Psoas muscle (tissue), 8 donors: ENCODE data around the gene SYNDIG1. TPM values are rescaled to one million over a fixed set of nuclear protein-coding genes. Genes with fewer than 3 reads are reported as not detected.

Experiments used
- ATAC-seq, 4 donors: fragments of 200-7000 bp; cut with Tn5 transposase; one replicate each; pipeline ENCODE4 v1.9.1; 2020; ENCODE audit warnings: moderate library complexity in 3 of 4, mild to moderate bottlenecking in 2 of 4
- DNase-seq, 2 donors: peaks; one replicate each; pipeline ENCODE4 v3.0.0-alpha.2; 2020
- H3K27ac ChIP-seq: fragments of 200-600 bp; one replicate; pipeline ENCODE4 v1.8.0; 2022
- H3K27me3 ChIP-seq, 3 donors: fragments of 200-600 bp in 1 of 3; one replicate each; pipeline versions ENCODE4 v1.6.1 to v1.8.0; 2013 to 2022; ENCODE audit warnings: low read length in 2 of 3, mild to moderate bottlenecking in 2 of 3, moderate library complexity in 1 of 3; ENCODE audit not compliant: insufficient read depth in 3 of 3
- H3K36me3 ChIP-seq, 2 donors: fragments of 200-600 bp in 1 of 2; one replicate each; pipeline versions ENCODE4 v1.6.1 to v1.8.0; 2013 to 2022; ENCODE audit warnings: low read depth in 1 of 2, mild to moderate bottlenecking in 1 of 2, moderate library complexity in 1 of 2; ENCODE audit not compliant: insufficient read depth in 1 of 2
- H3K4me1 ChIP-seq: fragments of 200-600 bp; one replicate; pipeline ENCODE4 v1.8.0; 2022
- H3K4me3 ChIP-seq: fragments of 200-600 bp; one replicate; pipeline ENCODE4 v1.8.0; 2022; ENCODE audit warnings: mild to moderate bottlenecking
- H3K9me3 ChIP-seq: fragments of 200-600 bp; one replicate; pipeline ENCODE4 v1.8.0; 2022
- CTCF ChIP-seq: fragments of 200-600 bp; IDR thresholded peaks from one replicate; pipeline ENCODE4 v1.8.0; 2022; ENCODE audit warnings: antibody characterized with exemption
- WGBS, 3 donors: extraction: QIAGEN DNeasy Blood & Tissue Kit; methylation state at CpG; one replicate each; pipeline versions ENCODE4 v1.1.6 to v1.1.7; 2013; 5-methylcytosine and 5-hydroxymethylcytosine counted together
- intact Hi-C, 2 donors: fragments of 100-400 bp; cut with DNase I; formaldehyde crosslinking; loops; one replicate each; pipeline versions ENCODE4 v1.11.0 to v1.14.2; 2022
- polyA plus RNA-seq, 3 donors: library from polyadenylated mRNA; stranded (reverse); fragments of 200-250 nt; gene quantifications; one replicate each; pipeline ENCODE4 v1.2.3, GENCODE V29; 2013
- total RNA-seq, 4 donors: library from RNA; stranded (reverse); fragmentation: NEBNext Ultra II Directional in 2 of 4; extraction: Animal tissue kit (Norgen Biotek cat#: 25700) in 2 of 4; gene quantifications; one replicate each; pipeline versions ENCODE4 v1.2.1 to v1.2.4, GENCODE V29; 2021 to 2023
- donor health status: healthy with polysubstance abuse.
- donor health status: DM: no; HTN: no; CAD: no; lungs with moderate emphysema.
- donor health status: Bipolar disorder and iron deficiency.
- donor health status: healthy.
- donor health status: DM: yes; HTN: yes; CAD: no.
- donor health status: DM: no; HTN: no; CAD: no.
- donor health status: DM: no; HTN: no; CAD: no.
- donor health status: DM: yes; HTN: yes; CAD: no.

SYNDIG1 gene
- total and polyA plus RNA-seq, 7 donors, result 0.03 to 0.10 TPM; not detected in 5

DNA sequence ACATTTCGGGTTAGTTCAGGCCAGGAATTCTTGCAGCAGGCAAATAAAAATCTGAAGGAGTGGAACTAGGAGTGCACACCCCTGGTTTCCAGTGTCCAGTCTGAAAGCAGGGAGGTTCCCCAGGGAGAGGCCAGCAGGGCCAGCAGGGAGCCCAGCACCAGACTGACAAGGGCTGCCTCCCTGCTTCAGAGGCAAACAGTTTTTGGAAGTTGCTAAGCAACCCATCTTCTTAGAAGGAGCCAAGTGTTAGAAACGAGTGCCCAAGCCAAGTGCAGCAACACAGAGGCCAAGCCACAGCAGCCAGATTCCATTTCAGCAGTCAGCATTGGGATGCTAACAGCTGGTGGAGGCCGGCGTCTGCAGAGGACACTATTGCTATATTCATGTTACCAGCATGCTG lies 179.1 kb downstream of the SYNDIG1 start:
- intact Hi-C loops, result no loop called here
- no peak overlapping the region for H3K4me3 ChIP-seq
- no peak overlapping the region for H3K27ac ChIP-seq
- WGBS, 3 donors, result 35 to 50% (median 35%) methylated on average over 4 of the region's 4 CpGs
- ATAC-seq, result no peak
- no peaks in the 10 kb centered on the region for H3K36me3 ChIP-seq
- TF ChIP-seq CTCF, result no peak
- H3K9me3 ChIP-seq, result peaks cover 5% of the 10 kb centered on the region
- no peak for DNase-seq
- H3K4me1 ChIP-seq, result no peaks in the 10 kb centered on the region
- H3K27me3 ChIP-seq, result peaks cover 0 to 7% (median 0%) of the 10 kb centered on the region in 3 donors

DNA sequence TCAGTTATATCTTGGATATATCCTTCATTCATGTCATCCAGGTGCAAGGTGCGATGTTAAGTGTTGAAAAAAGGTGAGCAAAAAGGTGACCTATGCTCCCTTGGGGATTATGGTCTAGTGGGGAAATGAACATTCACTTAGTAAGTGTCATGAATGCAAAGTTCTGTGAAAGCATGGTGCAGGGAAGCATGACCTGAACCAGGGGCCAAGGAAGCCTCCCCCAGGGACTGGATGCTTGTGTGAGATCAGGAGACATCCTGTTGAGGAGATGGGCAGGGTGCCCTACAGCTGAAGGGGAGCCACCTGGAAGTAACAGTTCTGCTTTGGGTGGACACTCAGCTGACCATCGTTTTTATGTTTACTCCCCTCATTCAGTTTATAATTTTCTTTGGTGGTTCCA lies 179.5 kb downstream of the SYNDIG1 start:
- TF ChIP-seq CTCF, result no peak
- intact Hi-C loops, result no loop called here
- Histone ChIP-seq H3K27ac (no peak overlapping the region), H3K36me3 (no peaks in the 10 kb centered on the region), H3K4me1 (no peaks in the 10 kb centered on the region), H3K4me3 (no peak overlapping the region), H3K9me3 (peaks cover 5% of the 10 kb centered on the region), H3K27me3 (peaks cover 0 to 7% (median 0%) of the 10 kb centered on the region in 3 donors)
- WGBS, 3 donors, result 88 to 90% (median 90%) methylated on average over 2 of the region's 2 CpGs
- no peak for ATAC-seq
- no peak for DNase-seq

DNA sequence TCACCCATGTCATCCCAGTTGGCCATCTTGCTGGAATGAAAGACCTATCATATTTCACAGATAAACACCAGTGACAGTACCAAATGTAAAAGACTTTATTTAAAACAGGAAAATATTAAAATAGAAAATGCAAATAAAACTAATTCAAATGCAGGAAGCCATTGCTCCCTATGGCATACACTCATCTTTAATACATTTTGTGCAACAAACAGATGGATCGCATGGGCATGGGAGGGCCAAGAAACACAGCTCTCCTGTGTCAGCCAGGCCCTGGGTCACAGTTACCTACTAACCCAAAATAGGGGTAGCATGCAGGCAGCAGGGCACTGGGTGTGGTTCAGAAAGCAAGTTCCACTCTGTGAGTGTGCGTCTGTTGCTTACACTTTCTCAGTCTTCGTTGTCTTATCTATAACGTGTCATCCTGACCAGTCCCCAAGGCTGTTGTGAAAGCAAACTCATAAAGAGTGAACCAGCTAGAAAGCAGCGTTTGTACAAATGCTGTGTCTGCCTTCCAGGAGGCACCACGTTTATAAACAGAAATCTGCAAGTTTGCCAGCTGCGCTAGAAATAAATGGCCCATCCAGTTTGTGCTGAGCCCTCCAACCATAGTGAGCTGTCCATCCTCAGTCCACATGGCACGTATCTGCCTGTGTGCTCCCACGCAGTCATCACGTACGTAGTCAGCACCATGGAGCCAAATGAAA lies 180.5 kb downstream of the SYNDIG1 start:
- DNase-seq (no peak), ATAC-seq (no peak)
- Histone ChIP-seq H3K4me3 (no peak overlapping the region), H3K27ac (no peak overlapping the region), H3K4me1 (no peaks in the 10 kb centered on the region), H3K9me3 (peaks cover 5% of the 10 kb centered on the region), H3K36me3 (no peaks in the 10 kb centered on the region), H3K27me3 (peaks cover 0 to 4% (median 0%) of the 10 kb centered on the region in 3 donors)
- intact Hi-C loops, result loop anchor here (10.0 kb wide), 2 partner anchors 55 to 1705 kb away; no protein-coding TSS in a partner anchor
- WGBS, 3 donors, result 64 to 79% (median 73%) methylated on average over 11 of the region's 11 CpGs
- no peak for TF ChIP-seq CTCF

DNA sequence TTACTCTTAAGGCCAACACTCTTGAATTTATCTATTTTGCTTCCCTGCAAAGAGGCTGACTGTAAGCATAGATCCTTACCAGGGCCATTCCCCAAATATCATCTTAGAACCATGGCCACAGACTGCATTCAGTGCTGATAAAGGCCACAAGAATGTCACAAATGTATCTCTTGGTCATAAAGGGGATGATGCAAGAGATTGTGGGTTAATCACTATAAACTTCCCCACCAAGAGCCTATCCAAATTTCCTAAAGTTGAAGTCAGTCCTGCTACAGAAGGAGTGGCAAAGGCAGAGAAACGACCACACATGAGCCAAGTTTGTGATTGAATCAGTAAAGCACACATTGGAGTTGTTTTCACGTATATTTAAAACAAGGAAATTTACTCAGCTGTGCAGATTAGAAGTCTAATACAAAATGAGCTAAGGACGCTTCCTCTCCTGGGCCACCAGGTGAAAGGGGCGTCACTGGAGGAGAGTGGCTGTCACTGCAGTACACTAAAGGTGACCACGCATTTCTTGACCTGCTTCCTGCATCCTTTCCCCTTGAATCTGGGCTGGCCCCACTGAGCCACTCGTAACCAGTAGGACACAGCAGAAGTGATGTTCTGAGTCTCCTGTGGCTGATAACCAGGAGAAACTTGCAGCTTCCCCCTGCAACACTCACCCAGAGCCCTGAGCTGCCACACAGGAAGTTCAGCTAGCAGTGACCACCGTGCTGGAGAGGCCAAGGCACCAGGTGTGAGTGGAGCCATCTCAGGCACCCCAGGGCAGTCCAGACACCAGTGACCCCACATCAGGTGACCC lies 181.9 kb downstream of the SYNDIG1 start:
- 66 to 74% (median 70%) methylated on average over 7 of the region's 7 CpGs for WGBS, 3 donors
- H3K27me3 ChIP-seq, result peaks cover 0 to 4% (median 0%) of the 10 kb centered on the region in 3 donors
- ATAC-seq (no peak), DNase-seq (no peak)
- H3K4me3 ChIP-seq, result no peak overlapping the region
- H3K36me3 ChIP-seq, result no peaks in the 10 kb centered on the region
- no peak overlapping the region for H3K27ac ChIP-seq
- H3K9me3 ChIP-seq, result peaks cover 5% of the 10 kb centered on the region
- TF ChIP-seq CTCF, result no peak
- intact Hi-C loops, result loop anchor here (10.0 kb wide), 2 partner anchors 57 to 1707 kb away; no protein-coding TSS in a partner anchor
- H3K4me1 ChIP-seq, result no peaks in the 10 kb centered on the region
